Choroid plexus epithelial cell (primary cell): ENCODE data around the gene COL28A1.

Experiments used
- DNase-seq: peaks from one replicate; pipeline ENCODE4 v3.0.0-alpha.2; 2010; ENCODE audit warnings: low read depth
- H3K4me3 ChIP-seq: 2 replicates; pipeline ENCODE4 v1.5.1; 2011; ENCODE audit warnings: low read depth, mild to moderate bottlenecking, control low read depth, low read length, moderate library complexity
- TF ChIP-seq, protein P1 (sequence below): conservative IDR thresholded peaks from 2 replicates; pipeline ENCODE4 v1.5.1; 2011; ENCODE audit warnings: low read depth, mild to moderate bottlenecking, control low read depth, inconsistent platforms, low read length, moderate library complexity

Gene COL28A1

DNA sequence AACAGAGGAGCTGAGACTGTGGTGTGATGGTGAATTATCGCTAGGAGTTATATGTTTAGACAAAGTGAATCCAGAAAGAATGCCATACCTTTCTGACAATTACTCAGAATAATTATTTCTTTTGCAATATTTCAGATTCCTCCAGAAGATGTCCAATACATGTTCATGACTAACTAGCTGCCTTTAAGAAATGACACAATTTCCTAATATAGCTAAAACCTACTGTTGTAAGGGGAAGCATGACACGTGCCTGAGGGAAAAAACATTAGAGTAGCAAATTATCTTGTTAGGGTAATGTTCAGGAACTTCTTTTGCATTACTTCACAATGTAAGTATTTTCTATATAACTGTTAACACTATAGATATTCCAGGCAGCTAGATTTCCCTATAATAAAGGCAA is 150.3 kb downstream of the COL28A1 start:
- TF ChIP-seq, protein P1, sequence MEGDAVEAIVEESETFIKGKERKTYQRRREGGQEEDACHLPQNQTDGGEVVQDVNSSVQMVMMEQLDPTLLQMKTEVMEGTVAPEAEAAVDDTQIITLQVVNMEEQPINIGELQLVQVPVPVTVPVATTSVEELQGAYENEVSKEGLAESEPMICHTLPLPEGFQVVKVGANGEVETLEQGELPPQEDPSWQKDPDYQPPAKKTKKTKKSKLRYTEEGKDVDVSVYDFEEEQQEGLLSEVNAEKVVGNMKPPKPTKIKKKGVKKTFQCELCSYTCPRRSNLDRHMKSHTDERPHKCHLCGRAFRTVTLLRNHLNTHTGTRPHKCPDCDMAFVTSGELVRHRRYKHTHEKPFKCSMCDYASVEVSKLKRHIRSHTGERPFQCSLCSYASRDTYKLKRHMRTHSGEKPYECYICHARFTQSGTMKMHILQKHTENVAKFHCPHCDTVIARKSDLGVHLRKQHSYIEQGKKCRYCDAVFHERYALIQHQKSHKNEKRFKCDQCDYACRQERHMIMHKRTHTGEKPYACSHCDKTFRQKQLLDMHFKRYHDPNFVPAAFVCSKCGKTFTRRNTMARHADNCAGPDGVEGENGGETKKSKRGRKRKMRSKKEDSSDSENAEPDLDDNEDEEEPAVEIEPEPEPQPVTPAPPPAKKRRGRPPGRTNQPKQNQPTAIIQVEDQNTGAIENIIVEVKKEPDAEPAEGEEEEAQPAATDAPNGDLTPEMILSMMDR, result no peak
- no peak for DNase-seq

DNA sequence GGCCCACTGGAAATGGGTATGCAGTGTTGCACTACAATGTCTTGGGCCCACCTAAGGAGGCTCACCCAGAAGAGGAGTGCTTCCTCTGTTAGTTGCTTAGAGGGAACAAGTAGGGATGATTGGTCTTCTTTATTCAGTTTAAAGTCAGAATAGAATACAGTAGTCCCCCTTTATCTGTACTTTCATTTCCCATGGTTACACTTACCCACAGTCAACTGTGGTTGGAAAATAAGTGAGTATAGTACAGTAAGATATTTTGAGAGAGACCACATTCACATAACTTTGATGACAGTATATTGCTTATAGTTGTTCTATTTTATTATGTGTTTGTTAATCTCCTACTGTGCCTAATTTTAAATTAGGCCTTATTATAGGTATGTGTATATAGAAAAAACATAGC is 151.4 kb downstream of the COL28A1 start:
- DNase-seq, result no peak
- TF ChIP-seq, protein P1, result no peak
- no peak overlapping the region for H3K4me3 ChIP-seq

More for the DNA sequence above, 150.3 kb downstream of the COL28A1 start:
- H3K4me3 ChIP-seq, result no peak overlapping the region

DNA sequence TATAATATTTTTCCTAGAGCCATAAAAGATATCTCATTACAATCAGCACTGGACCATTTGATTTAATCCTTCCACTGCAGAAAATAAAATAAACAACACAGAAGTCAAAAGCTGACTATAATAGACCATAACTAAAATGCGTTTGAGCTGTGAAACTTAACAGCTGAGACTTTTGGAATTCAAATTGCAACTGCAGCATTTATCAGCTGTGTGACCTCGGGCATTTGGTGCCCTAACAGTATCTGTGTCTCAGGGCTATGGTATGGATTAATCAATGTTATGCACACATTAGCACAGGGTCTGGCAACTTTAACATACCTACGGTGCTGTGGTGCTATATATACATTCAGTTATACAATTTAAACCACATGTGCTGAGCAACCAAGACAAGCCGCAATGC is 160.1 kb downstream of the COL28A1 start:
- no peak overlapping the region for H3K4me3 ChIP-seq
- no peak for DNase-seq
- TF ChIP-seq, protein P1, result no peak

DNA sequence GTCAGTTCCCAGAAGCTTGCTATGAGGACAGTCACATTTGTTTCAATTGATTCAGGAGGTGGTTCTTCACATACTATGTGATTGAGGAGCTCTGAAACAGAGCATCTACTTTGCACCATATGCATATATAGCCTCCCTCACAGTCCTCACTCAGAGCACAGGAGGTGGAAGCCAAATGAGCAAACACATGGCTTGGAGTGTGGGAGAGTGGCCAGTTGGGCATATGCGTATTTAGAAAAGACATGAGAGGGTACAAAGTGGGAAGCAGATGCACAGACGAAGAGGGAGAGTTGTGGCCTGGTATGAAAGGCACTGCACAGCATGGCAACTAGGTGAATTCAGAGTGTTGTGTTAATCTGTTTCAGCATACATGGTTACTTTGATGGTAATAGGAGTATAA is 165.6 kb downstream of the COL28A1 start:
- TF ChIP-seq, protein P1, result no peak
- no peak for DNase-seq
- no peak overlapping the region for H3K4me3 ChIP-seq

DNA sequence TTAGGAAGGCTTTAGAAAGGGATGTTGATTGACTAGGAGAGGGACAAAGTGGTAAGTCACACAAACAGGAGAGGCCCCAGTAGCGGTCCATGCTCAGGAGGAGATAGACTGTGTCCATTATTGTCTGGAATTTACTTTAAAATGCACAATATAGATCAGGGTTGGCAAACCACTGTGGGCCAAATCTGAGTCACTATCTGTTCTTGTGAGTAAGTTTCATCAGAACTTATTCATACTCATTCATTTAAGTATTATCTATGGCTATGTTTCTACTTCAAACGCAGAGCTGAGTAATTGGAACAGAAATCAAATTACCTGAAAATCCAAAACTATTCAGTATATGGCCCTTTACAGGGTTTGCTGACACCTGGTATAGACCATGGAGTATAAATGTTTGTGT is 166.5 kb downstream of the COL28A1 start:
- TF ChIP-seq, protein P1, result no peak
- no peak for DNase-seq
- no peak overlapping the region for H3K4me3 ChIP-seq

DNA sequence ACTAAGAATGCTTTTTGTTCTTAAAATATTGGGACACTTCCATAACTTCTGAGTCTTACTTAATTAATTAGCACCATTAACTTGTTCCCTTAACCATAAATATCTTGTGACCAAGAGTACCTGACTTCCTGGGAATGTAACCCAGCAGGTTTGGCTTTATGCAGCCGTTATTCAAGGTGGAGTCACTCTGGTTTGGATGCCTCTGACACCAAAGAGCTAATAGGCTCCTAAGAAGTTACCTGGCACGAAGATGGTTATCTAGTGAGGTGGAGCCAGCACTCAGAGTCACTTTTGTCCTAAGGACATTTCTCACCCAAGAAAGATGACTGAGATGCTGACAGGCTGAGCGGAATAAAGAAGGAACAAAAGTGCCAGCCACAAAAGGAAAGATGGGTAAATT is 181.0 kb downstream of the COL28A1 start:
- no peak for DNase-seq
- H3K4me3 ChIP-seq, result no peak overlapping the region
- TF ChIP-seq, protein P1, result no peak

DNA sequence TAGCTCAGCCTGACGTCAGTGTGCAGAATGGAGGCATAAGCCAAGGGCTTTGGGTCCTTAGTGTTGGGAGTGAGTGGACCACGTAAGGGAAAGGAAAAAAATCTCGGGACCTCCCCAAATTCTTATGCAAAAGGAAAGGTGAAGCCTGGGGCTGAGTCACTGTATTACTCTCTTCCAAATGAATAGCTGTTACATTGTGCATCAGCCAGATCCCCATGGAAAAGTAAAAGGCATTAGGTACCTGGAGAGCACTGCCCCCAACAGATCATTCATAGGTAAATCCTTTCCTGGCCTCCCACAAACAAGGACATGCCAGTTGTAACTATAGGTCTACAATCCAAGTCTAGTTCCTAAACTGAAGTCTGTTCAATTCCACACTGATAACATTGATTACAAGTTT is 182.8 kb downstream of the COL28A1 start:
- TF ChIP-seq, protein P1, result no peak
- no peak overlapping the region for H3K4me3 ChIP-seq
- no peak for DNase-seq
